ENCODE results near the gene UGT1A1.

The UGT1A1 gene

DNA sequence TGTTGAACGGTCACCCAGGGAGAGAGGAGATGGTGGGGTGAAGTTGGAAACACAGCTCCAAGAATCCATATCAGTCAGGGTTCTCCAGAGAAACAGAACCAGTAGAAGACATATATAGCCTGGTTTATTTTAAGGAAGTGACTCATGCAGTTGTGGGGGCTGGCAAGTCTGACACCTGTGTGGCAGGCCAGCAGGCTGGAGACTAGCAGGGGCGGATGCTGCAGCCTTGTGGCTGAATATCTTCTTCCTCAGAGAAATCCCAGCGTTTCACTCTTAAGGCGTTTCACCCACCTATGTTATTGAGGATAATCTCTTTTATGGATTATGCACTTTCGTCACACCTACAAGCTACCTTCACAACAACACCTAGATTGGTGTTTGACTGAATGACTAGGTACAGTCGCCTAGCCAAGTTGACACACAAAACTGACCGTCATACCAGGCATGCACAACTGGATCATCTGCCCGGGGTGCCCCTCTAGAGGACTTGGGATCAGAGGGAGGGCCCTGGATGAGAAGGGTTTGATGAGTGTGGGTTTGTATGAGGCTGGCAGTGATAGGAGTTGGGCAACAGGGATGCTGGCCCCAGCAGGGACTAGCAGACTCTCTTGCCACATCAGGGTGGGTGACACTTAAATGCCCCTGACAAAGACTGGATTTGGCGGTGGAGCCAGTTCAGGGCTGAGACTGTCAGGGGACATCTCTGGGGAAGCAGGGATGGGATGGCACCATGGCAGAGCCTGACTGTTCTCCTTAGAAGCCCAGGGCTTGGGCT lies 41.5 kb downstream of the UGT1A1 start:
- H3K4me1 ChIP-seq (ENCODE audit: control insufficient read depth, insufficient read depth, low read length), result no peaks in the 10 kb centered on the region
- no peak overlapping the region for H3K9ac ChIP-seq (ENCODE audit: low read length)
- no peaks in the 10 kb centered on the region for H3K36me3 ChIP-seq (ENCODE audit: control insufficient read depth, insufficient read depth, low read length)
- no peaks in the 10 kb centered on the region for H3K9me3 ChIP-seq (ENCODE audit: control insufficient read depth, low read length)
- H3K4me3 ChIP-seq (ENCODE audit: low read length), result no peak overlapping the region
- no peaks in the 10 kb centered on the region for H3K27me3 ChIP-seq (ENCODE audit: control insufficient read depth, insufficient read depth, low read length)

GRCh38 chr2:233802132-233802815 lies 42.2 kb downstream of the UGT1A1 start:
- Histone ChIP-seq H3K4me1 (ENCODE audit: control insufficient read depth, insufficient read depth, low read length) (no peaks in the 10 kb centered on the region), H3K9me3 (ENCODE audit: control insufficient read depth, low read length) (no peaks in the 10 kb centered on the region), H3K9ac (ENCODE audit: low read length) (no peak overlapping the region), H3K27me3 (ENCODE audit: control insufficient read depth, insufficient read depth, low read length) (no peaks in the 10 kb centered on the region), H3K36me3 (ENCODE audit: control insufficient read depth, insufficient read depth, low read length) (no peaks in the 10 kb centered on the region), H3K4me3 (ENCODE audit: low read length) (no peak overlapping the region)

- no peaks in the 10 kb centered on the region for H3K4me1 ChIP-seq (ENCODE audit: control insufficient read depth, insufficient read depth, low read length)
- H3K27me3 ChIP-seq (ENCODE audit: control insufficient read depth, insufficient read depth, low read length), result no peaks in the 10 kb centered on the region
- H3K36me3 ChIP-seq (ENCODE audit: control insufficient read depth, insufficient read depth, low read length), result no peaks in the 10 kb centered on the region
- no peaks in the 10 kb centered on the region for H3K9me3 ChIP-seq (ENCODE audit: control insufficient read depth, low read length)
- H3K4me3 ChIP-seq (ENCODE audit: low read length), result no peak overlapping the region
- H3K9ac ChIP-seq (ENCODE audit: low read length), result no peak overlapping the region
These were observed 43.3 kb downstream of the UGT1A1 start for GRCh38 chr2:233803292-233803911.

- Histone ChIP-seq H3K4me1 (ENCODE audit: control insufficient read depth, insufficient read depth, low read length) (no peaks in the 10 kb centered on the region), H3K9ac (ENCODE audit: low read length) (no peak overlapping the region), H3K9me3 (ENCODE audit: control insufficient read depth, low read length) (no peaks in the 10 kb centered on the region)
These were observed 43.9 kb downstream of the UGT1A1 start for GRCh38 chr2:233803994-233804393.

GRCh38 chr2:233807215-233807865 lies 47.3 kb downstream of the UGT1A1 start:
- H3K4me1 ChIP-seq (ENCODE audit: control insufficient read depth, insufficient read depth, low read length), result no peaks in the 10 kb centered on the region
- H3K9me3 ChIP-seq (ENCODE audit: control insufficient read depth, low read length), result no peaks in the 10 kb centered on the region
- H3K9ac ChIP-seq (ENCODE audit: low read length), result no peak overlapping the region
- no peaks in the 10 kb centered on the region for H3K27me3 ChIP-seq (ENCODE audit: control insufficient read depth, insufficient read depth, low read length)
- H3K4me3 ChIP-seq (ENCODE audit: low read length), result no peak overlapping the region
- no peaks in the 10 kb centered on the region for H3K36me3 ChIP-seq (ENCODE audit: control insufficient read depth, insufficient read depth, low read length)

More at GRCh38 chr2:233803994-233804393, 43.9 kb downstream of the UGT1A1 start:
- H3K4me3 ChIP-seq (ENCODE audit: low read length), result no peak overlapping the region
- no peaks in the 10 kb centered on the region for H3K27me3 ChIP-seq (ENCODE audit: control insufficient read depth, insufficient read depth, low read length)
- H3K36me3 ChIP-seq (ENCODE audit: control insufficient read depth, insufficient read depth, low read length), result no peaks in the 10 kb centered on the region

- H3K4me3 ChIP-seq (ENCODE audit: low read length), result no peak overlapping the region
- H3K36me3 ChIP-seq (ENCODE audit: control insufficient read depth, insufficient read depth, low read length), result no peaks in the 10 kb centered on the region
- no peaks in the 10 kb centered on the region for H3K4me1 ChIP-seq (ENCODE audit: control insufficient read depth, insufficient read depth, low read length)
- H3K9me3 ChIP-seq (ENCODE audit: control insufficient read depth, low read length), result no peaks in the 10 kb centered on the region
- no peak overlapping the region for H3K9ac ChIP-seq (ENCODE audit: low read length)
- H3K27me3 ChIP-seq (ENCODE audit: control insufficient read depth, insufficient read depth, low read length), result no peaks in the 10 kb centered on the region
These were observed 48.2 kb downstream of the UGT1A1 start for GRCh38 chr2:233807966-233808935.

GRCh38 chr2:233810385-233810784 lies 50.3 kb downstream of the UGT1A1 start:
- no peaks in the 10 kb centered on the region for H3K9me3 ChIP-seq (ENCODE audit: control insufficient read depth, low read length)
- no peaks in the 10 kb centered on the region for H3K36me3 ChIP-seq (ENCODE audit: control insufficient read depth, insufficient read depth, low read length)
- H3K9ac ChIP-seq (ENCODE audit: low read length), result no peak overlapping the region
- H3K27me3 ChIP-seq (ENCODE audit: control insufficient read depth, insufficient read depth, low read length), result no peaks in the 10 kb centered on the region
- H3K4me3 ChIP-seq (ENCODE audit: low read length), result no peak overlapping the region
- H3K4me1 ChIP-seq (ENCODE audit: control insufficient read depth, insufficient read depth, low read length), result no peaks in the 10 kb centered on the region

GRCh38 chr2:233811087-233811486 lies 51.0 kb downstream of the UGT1A1 start:
- H3K4me1 ChIP-seq (ENCODE audit: control insufficient read depth, insufficient read depth, low read length), result no peaks in the 10 kb centered on the region
- no peaks in the 10 kb centered on the region for H3K9me3 ChIP-seq (ENCODE audit: control insufficient read depth, low read length)
- no peaks in the 10 kb centered on the region for H3K36me3 ChIP-seq (ENCODE audit: control insufficient read depth, insufficient read depth, low read length)
- H3K4me3 ChIP-seq (ENCODE audit: low read length), result no peak overlapping the region
- H3K9ac ChIP-seq (ENCODE audit: low read length), result no peak overlapping the region
- no peaks in the 10 kb centered on the region for H3K27me3 ChIP-seq (ENCODE audit: control insufficient read depth, insufficient read depth, low read length)

DNA sequence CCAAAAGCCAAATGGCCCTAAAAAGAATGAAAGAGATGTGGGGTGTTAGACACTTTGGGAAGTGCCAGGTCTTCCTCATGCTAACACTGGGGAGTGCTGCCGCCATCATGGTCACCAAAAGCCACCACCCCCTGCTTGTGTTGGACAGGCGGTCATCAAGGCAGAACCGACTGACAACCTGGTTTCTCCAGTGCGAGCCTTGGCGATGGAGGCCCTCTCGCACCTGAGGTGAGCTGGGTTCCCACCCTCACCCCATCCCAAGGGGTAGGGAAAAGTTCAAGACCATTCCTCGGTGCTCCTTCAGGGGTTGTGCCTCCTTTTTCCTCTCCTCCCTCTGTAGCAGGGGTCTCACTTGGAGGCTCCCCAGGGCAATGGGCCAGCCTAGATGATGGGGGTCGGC lies 51.7 kb downstream of the UGT1A1 start:
- no peak overlapping the region for H3K9ac ChIP-seq (ENCODE audit: low read length)

GRCh38 chr2:233813236-233814055 lies 53.4 kb downstream of the UGT1A1 start:
- Histone ChIP-seq H3K9me3 (ENCODE audit: control insufficient read depth, low read length) (no peaks in the 10 kb centered on the region), H3K27me3 (ENCODE audit: control insufficient read depth, insufficient read depth, low read length) (no peaks in the 10 kb centered on the region), H3K4me3 (ENCODE audit: low read length) (no peak overlapping the region), H3K4me1 (ENCODE audit: control insufficient read depth, insufficient read depth, low read length) (no peaks in the 10 kb centered on the region), H3K9ac (ENCODE audit: low read length) (no peak overlapping the region), H3K36me3 (ENCODE audit: control insufficient read depth, insufficient read depth, low read length) (no peaks in the 10 kb centered on the region)

More for the DNA sequence above, 51.7 kb downstream of the UGT1A1 start:
- Histone ChIP-seq H3K27me3 (ENCODE audit: control insufficient read depth, insufficient read depth, low read length) (no peaks in the 10 kb centered on the region), H3K4me1 (ENCODE audit: control insufficient read depth, insufficient read depth, low read length) (no peaks in the 10 kb centered on the region), H3K4me3 (ENCODE audit: low read length) (no peak overlapping the region), H3K36me3 (ENCODE audit: control insufficient read depth, insufficient read depth, low read length) (no peaks in the 10 kb centered on the region), H3K9me3 (ENCODE audit: control insufficient read depth, low read length) (no peaks in the 10 kb centered on the region)
